GM12875 (cell line): ENCODE measurements around the gene AMHR2.

Source experiments
- H3K4me3 ChIP-seq: one replicate; pipeline ENCODE4 v1.5.1; 2011; ENCODE audit warnings: low read depth, low read length, control low read depth
- TF ChIP-seq, protein P1 (sequence below): IDR thresholded peaks from 2 replicates; pipeline ENCODE4 v1.5.1; 2011; ENCODE audit warnings: low read depth, mild to moderate bottlenecking, control low read depth, inconsistent platforms, low read length, moderate library complexity, borderline replicate concordance; ENCODE audit not compliant: insufficient read depth

AMHR2 gene

DNA sequence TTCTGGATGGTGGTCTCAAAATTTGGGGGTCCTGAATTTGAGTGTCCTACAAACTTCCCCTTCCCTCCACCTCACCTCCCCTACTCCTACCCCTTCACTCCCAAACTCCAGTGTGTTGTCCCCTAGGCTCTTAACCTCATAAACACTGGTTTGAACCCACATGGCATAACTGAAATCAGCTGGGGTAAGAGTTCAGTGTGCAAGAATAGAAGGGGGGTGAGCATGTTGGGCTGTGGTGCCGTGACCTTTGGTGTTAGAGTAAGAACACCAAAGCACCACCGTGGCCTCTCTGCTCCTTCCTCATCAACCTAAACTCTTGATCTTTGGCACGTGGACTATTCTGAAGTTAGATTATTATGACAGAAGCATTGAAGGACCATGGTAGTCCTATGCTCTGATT lies 39.3 kb downstream of the AMHR2 start:
- TF ChIP-seq, protein P1, sequence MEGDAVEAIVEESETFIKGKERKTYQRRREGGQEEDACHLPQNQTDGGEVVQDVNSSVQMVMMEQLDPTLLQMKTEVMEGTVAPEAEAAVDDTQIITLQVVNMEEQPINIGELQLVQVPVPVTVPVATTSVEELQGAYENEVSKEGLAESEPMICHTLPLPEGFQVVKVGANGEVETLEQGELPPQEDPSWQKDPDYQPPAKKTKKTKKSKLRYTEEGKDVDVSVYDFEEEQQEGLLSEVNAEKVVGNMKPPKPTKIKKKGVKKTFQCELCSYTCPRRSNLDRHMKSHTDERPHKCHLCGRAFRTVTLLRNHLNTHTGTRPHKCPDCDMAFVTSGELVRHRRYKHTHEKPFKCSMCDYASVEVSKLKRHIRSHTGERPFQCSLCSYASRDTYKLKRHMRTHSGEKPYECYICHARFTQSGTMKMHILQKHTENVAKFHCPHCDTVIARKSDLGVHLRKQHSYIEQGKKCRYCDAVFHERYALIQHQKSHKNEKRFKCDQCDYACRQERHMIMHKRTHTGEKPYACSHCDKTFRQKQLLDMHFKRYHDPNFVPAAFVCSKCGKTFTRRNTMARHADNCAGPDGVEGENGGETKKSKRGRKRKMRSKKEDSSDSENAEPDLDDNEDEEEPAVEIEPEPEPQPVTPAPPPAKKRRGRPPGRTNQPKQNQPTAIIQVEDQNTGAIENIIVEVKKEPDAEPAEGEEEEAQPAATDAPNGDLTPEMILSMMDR: no peak
- H3K4me3 ChIP-seq: no peak overlapping the region

DNA sequence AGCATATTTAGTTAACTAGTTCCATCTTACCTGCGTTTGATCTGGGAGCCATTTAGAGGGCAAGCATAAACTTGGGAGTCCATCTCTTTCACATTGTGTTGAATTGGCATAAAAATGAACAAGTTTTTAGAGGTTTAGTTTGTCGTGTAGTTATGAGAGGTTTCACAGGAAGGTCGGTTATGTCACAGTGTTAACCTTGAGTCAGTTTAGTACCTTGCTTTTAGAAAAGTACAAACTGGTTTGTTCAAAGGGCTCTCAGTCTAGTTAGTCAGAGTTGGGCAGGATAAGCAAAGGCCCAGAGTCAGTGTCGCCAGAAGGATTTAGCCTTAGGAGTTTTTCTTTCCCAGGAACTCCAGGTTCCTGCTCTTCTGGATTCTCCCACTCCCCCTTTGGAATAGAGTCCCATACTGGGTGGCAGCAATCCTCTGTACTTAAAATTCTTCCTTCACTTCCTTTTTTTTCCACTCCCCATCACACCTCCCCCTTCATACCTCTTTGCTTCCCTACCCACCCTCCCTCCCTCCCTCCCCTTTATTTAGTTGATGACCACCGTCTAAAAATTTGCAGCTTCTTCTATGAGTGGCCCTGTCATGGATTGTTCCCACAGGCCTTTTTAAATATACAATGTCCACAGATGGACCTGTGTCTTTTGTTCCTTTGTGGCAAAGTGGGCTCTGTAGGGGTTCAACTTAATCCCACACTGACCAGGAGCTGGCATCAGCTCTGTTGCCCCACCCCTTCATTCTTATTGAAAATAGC lies 40.3 kb downstream of the AMHR2 start:
- H3K4me3 ChIP-seq: no peak overlapping the region
- TF ChIP-seq, protein P1: no peak

DNA sequence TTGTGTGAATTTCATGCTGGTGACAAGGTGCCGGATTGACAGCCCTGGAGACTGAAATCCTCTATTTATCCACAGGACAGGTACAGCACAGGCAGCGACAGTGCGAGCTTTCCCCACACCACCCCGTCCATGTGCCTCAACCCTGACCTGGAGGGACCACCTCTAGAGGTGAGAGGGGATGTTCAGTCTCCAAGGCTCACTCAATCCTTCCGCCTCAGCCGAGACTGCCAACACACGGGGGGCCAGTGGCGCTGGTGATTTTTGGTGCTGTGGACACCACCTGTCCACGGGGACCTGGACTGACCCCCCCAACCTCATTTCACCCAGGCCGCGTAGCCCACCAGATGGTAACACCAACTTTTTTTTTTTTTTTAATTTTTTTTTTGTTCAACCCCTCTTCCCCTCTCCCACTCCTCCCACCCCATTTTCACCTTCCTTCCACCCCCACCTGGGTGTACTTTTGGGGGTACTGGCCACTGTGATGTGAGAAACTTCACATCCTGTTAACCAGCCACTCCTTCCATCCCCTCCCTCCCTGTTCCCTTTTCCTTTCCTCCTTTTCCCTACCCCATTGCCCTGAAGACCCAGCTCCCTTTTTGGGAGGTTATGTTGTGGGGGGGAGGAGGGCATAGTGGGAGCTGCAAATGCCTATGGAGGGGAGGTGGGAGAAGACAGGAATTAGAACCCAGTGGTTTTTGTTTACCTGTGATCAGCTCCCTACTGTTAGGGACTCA lies 41.2 kb downstream of the AMHR2 start:
- TF ChIP-seq, protein P1: no peak
- H3K4me3 ChIP-seq: no peak overlapping the region

DNA sequence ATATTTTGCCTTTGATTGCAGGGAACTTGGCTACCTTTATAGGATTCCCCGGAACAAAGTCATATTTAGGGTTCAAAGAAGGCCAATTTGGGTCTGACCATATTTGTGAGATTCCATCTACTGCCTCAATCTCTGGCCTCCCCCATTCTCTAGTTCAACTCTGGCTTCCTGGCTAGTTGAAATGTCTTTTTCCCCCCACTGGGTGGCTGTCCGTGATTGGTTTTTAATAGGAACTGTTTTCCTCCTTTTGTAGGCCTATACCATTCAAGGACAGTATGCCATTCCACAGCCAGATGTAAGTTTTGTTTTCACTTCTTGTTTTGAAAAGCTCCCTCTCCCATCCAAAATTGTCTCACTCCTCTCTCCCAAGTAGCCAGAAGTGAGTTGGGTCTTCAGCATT lies 42.0 kb downstream of the AMHR2 start:
- no peak overlapping the region for H3K4me3 ChIP-seq

DNA sequence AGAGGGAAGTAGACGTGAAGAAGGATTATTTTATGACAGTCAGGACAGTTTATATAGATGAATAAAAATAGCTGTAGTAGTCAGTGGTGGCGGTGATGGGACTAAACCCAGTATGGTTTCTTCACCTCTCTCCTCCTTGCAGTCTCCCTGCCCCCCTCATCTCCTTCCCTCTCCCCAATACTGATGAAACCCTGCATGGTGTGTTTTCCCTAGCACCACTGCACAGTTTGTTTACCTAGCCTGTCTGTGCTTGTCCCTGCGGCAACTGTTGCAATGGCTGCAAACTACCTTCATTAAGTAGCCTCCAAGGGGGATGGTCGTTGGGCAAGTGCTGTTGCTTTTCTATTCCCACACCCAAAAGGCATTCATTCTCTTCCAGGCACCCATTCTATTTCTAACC lies 43.0 kb downstream of the AMHR2 start:
- no peak overlapping the region for H3K4me3 ChIP-seq
- TF ChIP-seq, protein P1: no peak

More for the DNA sequence above, 42.0 kb downstream of the AMHR2 start:
- TF ChIP-seq, protein P1: no peak

DNA sequence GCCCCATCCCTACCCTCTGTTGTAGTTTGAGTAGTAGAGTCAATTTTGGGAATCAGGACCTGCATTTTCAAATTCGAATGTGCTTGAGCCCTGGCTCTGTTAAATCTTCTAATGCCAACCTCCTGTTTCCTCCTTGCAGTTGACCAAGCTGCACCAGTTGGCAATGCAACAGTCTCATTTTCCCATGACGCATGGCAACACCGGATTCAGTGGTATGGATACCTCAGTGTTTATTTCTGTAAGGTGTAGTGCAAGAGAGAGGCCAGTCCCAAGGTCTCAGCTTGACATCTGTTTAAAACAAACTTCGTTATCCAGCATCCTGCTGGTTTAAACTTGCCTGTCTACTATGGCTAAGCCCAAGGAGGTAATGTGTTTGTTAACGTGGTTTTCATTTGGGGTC lies 43.4 kb downstream of the AMHR2 start:
- no peak overlapping the region for H3K4me3 ChIP-seq
- TF ChIP-seq, protein P1: no peak

DNA sequence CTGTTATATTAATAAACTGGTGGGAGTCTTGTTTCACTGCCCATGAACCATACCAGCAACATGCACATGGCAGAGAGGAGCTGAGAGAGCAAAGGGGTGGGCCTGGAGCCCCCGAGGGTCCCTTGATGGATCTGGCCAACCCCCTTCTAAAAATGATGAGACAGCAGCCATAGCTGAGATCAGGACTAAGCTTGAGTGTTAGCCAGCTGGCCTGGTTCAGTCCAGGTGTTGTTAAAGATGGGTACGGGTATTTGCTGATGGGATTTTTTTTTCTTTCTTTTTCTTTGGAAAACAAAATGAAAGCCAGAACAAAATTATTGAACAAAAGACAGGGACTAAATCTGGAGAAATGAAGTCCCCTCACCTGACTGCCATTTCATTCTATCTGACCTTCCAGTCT lies 44.2 kb downstream of the AMHR2 start:
- H3K4me3 ChIP-seq: no peak overlapping the region
- TF ChIP-seq, protein P1: no peak
